Activated effector memory CD4-positive, alpha-beta T cell treated with Interleukin-2 at 50 U/mL for 16 hours (primary cell): ENCODE data around the gene WASHC4.

ENCODE experiments used
- DNase-seq: peaks from one replicate; pipeline ENCODE4 v3.0.0-alpha.2; 2020

WASHC4 gene

DNA sequence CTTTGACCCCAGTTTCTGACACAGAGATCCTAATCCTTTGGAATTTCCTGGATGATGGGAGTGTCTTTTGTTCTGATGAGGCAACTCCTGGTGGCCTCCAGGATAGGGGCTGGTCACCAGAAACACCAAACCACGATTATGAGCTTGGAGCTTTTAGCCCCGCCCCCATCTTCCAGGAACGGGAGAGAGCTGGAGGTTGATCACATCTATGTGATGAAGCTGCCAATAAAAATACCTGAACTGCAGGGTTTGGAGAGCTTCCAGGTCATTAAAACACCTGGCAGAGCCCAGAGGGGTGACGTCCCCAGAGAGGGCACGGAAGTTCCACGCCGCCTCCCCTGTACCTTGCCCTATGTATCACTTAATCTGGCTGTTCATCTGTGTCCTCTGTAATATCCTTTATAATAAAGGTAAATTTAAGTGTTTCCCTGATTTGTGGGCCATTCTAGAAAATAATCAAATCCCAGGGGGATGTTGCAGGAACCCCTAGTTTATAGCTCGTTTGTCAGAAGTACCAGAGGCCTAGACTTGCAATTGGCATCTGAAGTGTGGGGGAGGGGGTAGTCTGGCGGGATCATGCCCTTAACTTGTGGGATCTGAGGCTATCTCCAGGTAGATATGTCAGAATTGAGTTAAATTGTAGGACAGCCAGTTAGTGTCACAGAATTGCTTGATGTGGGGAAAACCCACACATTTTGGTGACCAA, 107.3 kb downstream of the WASHC4 start:
- no peak for DNase-seq

DNA sequence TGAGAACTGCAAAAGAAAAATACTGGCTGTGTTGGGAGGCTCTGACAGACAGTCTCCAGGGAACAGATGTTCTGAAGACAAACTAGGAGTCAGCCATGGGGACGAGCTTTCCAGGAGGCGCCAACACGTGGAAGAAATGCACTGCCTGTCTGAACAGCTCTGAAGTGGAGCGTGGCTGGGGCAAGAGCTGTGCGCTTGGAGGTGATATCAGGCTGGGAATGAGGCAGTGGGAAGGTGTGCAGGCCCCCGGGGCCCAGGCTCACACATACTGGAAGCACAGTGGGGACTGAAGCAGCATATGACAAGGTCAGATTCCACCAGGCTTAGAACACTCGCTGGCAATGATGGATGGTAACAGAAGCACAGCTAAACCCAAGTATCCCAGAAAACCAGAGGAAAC, 110.9 kb downstream of the WASHC4 start:
- DNase-seq = no peak
